Stimulated activated CD4-positive, alpha-beta T cell treated with anti-CD3 and anti-CD28 coated beads, Interleukin-12 subunit alpha, Interleukin-12 subunit beta, amount 100 ng/mL, for 48 hours (primary cell): ENCODE measurements around the gene EIF4E3.

Experiments used
- DNase-seq, 3 donors: peaks; one replicate each; pipeline ENCODE4 v3.0.0-alpha.2; 2020; ENCODE audit warnings: low read depth in 2 of 3, low spot score in 1 of 3

The EIF4E3 gene

DNA sequence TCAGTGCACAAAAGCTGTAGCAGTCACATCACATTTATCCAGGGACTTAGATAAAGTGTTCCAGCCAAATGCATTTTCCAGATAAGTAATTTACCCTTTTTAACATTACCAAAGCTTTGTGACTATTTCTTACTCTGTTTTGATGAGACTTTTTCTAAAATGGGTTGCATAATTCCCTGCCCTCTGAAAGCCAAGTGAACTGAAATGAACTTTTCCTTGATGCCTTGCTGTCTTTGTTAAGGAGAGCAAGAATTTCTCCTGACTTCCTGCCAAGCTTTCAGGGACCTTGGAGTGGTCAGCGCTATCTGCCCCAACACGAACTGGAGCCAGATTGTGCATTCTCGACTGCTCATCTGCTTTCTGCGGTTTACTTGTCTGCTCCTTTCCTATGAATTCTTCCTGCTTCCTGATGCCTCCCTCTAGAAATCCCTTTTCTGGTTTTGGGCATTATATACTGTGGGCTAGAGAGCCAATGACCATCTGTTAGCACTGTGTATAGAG lies 34.8 kb downstream of the EIF4E3 start:
- DNase-seq = no peak

DNA sequence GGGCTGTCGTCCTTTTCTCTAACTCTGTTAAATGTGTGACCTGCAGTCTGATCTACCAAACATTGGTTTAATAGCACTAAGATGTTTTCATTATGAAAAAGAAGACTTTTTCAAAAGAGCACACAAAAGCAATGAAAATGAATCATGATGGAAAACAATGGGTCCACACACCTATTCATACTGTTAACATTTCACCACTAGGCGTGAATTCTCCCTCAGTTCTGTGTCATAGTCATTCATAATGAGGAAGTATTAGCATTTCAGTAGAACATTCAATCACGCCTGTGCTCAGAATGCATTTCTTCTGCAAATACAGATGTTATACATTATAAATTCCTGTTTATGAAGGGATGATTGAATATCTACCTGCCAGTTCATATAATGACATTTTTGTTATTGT lies 35.9 kb downstream of the EIF4E3 start:
- no peak for DNase-seq

DNA sequence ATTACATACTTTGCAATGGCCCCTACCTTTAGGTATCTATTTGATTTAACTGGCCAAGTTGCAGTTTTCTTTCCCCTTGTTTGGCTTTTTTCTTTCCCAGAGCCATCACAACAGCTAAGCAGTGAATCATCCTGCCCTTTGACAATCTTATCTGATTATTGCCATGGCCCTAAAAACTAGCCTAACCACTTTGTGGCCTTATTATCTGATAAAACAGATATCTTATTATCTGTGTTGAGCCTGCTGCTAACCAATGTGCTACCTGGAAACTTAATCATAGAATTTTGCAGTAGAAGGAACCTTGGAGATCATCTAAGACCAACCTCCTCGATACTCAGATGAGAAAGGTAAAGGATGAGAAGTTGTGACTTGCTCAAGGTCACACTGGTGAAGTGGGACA lies 37.1 kb downstream of the EIF4E3 start:
- no peak for DNase-seq

DNA sequence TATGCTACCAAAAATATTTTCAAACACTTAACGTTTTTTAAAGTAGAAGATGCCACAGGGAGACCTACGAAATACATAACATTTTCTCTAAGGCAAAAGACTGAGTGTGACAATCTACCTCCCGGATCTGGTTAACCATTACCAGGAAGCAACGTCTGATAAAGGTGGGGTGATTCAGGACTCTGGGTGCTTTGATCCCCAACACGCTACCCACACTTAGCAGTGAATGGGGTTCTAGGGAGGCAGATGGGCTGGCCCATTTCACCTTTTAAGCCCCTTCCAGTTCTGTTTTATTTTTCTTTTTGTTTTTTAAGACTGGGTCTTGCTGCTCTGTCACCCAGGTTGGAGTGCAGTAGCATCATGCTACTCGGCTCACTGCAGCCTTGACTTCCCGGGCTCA lies 39.5 kb downstream of the EIF4E3 start:
- DNase-seq = no peak

DNA sequence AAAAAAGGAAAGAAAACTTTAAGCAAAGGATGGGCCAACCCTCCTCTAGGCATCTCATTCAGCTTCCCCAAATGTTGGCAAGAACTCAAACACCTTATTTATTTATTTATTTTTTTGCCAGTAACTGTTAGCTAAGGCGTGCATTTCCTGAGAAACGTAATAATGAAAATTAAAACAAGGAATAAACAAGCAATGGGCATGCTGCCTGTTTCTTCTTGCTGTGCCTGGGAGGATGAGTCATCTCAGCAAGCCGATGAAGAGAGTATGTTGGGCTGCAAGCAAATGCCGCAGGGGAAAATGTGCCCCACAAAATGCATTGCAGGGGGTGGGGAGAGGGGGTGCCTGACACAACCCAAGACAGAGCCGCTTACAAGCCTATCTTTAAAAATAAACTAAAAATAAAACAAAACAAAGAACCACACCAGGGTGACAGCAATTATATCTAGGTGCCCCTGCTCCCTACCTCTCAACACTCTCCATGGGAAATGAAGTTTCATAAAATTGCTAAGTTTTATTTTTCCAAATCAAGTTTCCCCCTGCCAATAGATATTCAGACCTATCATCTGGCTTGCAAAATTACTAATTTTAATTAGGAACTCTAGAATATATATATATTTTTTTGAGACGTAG lies 40.3 kb downstream of the EIF4E3 start:
- no peak for DNase-seq

DNA sequence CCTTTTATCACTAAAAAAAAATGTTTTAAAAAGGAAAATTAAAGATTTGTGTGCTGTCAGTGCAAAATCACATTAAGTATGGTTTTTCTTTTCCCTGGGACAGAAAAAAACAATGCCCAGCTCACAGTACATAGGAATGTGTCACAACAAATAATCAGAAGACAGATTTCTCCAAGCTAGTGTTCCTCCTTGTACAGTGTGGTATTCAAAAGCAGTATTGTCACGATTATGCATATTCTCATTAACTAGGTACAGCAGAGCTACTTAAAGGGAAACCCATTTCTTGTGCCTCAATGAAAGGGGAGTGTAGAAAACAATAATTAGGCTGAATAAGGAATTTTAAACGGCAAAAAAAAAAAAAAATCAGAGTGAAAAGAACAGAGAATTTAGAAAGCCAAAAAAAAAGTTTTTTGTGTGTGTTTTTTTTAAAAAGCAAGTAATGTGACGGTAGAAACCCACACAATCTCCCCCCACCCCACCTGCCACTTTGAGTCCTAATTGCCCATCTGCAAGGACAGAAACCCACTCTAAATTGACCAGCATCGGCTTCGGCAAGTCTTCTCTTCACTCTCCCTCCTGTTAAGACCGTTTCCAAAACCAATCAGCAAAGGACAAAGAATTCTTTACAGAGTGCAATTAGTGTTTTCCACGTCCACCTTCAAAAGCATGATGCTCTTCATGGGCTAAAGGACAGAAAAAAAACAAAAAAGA lies 41.0 kb downstream of the EIF4E3 start:
- DNase-seq = no peak

DNA sequence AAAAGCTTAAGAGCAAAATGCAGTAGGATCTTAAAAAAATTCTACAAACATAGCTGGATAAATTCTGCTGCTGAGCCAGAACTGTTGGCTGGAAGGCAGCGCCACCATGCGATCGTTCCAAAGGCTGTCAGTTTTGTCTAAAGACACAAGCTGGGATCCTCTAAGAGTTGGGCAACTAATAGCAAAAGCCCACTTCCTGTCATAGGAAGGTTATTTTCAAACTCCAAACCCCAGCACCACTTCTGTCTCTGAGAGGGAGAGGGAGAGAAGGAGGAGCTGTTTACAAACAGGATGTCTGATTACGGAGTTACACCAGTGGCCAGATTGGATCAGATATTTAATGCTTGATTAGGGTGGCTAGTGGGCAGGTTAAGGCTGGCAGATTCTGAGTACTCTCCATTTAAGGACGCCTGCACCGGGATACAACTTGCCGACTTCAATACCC lies 44.0 kb downstream of the EIF4E3 start:
- DNase-seq = peak in 1 of 3 donors; percentile 16

DNA sequence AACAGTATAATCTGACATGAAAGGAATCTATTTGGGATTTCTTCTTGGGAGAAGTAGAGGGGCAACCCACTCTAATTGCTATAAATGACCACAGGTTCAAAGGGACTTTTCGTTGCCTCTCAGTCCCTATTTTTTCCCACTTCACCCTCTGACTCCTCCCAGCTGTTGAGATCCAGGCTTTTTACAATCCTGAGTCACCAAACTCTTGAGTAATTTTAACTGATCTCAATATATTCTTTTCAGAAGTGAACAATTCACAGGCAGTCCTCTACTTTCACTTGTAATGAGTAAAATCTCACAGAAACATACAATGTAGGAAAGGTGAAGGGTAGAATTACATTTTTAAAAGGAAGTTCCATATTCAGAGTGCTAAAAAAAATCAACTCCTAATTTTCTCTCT lies 44.6 kb downstream of the EIF4E3 start:
- no peak for DNase-seq

DNA sequence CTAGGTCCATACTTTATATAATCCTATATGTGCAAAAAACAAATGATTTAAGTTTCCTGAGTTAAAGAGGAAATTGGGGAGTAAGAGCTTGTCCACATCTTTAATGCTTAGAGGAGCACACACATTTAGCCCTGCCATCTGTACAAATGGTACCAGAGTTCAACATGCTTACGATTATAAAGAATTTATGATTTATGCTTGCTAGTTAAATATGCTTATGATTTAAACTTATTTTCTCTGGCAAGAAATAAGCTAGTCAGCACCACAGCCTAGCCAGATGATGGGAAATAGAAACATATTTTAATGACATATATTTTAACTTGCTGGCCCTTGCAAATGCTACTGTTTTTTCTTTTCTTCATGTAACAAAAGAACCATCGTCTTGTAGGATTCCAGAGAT lies 48.3 kb downstream of the EIF4E3 start:
- DNase-seq = no peak

DNA sequence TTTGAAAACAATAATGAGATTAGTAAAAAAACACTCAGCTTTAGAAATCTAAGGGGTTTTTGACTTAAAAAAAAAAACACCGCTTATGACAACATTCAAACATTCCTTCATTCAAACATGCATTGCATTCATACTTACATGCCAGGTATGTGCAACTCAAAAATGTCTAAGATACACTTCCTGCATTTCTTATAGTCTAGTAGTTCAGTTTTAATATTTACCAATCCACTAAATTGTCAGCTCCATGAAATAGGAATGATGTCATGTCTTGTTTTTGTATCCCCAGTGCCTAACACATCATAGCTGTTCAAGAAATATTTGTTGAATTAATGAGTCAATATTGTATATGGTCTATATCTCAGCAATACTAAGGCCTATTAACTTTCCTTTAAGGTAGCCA lies 51.7 kb downstream of the EIF4E3 start:
- DNase-seq = no peak

DNA sequence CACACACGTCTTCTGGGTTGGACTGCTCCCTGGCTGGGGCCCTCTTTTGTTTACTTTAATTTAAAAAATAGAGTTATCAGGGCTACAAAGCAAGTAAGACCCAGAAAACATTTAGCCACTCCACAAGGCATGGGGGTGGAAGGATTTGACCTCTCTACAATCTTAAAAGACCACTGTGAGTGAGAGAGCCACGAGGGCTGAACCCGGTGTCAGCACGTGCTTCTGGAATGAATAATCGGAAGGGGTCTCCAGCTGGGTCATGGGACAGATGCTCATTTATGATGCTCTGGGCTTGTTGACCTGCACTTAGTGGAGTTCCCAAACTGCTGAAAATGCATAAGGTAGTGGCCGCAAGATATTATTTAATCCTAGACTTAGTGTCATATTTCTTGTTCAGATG lies 52.4 kb downstream of the EIF4E3 start:
- no peak for DNase-seq

DNA sequence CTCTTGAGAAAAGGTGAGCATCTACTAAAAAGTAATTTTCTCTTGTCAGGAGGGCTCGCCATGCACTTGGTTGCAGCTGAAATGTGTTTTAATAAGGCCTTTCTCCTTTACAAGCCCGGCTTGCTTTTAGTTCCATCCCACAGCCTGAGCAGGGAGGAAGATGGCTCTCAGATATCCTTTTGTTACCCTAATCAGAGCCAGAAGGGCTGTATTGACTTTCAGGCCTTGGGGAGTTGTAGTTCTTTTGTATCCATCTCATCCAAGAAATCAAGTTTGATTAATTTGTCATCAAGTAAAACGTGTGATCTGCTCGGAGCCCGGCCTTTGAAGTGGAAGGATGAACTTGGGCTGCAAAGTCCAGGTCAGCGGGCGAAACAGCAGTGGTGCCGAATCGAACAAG lies 52.9 kb downstream of the EIF4E3 start:
- no peak for DNase-seq

DNA sequence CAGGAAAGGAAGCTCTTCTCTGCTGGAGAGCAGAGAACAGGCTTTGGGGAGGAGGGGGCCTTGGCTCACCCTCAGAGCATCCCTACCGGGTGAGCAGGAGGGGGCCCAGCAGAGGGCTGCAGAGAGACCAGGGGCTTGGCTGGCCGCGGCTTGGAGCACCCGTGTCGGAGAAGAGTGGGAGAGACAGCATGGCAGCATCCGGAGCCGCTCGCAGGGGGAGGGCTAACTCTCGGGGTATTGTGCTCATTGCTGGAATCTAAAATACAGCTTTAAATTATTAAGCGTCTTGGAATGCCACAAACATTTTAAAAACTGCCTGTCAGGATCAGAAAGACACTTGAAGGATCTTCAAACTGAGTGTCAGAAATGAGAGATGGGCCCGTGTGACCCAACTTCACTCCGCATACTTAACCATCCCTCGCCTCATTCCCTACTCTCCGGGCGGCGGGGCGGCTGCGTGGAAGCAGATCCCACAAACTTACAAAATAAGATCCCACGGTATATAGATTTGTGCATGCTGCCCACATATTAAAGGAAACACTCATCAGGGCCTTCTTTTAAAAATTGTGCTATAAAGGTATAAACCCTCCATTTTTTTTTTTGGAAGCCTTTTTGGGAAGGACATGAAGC lies 53.9 kb downstream of the EIF4E3 start:
- no peak for DNase-seq

DNA sequence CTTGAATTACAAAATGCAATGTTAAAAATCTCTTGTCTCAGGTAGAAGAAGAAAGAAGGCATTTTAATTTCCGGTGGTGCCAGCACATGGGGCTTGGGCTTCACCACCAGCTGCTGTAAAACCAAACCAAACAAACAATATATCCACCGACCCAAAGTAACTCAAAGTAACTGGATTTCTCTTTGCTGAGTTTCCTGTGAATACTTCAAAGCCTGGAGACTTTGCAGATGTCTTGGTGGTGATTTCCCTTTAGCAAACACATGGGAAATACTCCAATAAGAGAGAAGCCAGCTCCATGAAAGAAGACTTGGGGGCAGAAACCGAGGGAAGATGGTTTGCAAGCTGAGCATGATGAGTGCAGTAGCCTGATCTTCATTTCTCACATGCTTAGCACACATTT lies 62.6 kb downstream of the EIF4E3 start:
- no peak for DNase-seq

DNA sequence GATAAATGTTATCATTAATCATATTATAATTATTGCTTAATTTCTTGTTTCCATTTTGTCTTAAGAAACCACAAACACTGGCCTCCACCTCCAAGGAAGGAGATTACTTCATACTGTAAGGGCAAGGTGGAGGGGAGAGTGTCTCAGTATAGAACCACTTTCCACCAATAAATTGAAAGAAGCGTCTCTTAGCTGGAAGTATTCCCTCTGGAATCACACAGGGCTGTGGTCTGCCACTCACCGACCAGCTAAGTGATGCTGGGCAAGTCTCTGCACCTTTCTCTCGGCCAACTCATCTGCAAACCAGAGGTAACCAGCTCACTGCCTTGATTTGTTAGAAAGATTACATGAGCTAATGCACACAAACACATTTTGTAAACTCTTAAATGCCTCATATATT lies 63.1 kb downstream of the EIF4E3 start:
- no peak for DNase-seq

DNA sequence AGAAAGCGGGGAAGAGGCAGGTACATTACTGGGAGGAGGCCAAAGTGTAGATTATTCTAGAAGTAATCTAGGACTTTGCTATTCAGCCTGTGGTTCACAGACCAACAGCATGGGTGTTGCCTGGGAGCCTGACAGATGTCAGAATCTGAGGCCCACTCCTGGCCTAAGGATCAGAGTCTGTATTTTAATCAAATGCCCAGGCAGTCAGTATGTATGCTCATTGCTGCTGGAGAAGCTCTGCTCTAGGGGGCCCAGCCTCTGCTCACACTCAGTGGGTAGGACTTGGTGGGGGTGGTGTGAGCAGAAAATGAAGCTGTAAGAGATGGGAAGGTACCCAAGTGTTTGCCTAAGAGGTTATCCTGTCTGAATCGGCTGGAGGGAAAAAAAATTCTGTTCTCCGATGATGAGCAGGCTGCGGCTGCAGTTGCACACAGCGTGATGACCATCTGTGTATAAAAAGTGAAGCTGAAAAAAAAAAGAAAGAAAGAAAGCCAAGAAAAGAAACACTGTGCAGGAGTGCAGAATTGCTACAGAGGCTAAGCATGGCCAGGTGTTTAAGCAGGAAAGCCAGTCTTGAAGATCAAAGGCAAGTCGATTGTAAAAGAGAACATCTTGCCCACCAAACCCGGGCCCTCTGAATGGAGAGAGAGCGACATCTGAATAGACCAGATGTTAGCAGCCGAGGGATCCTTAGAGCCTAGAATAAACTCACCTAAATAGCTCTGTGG lies 65.2 kb downstream of the EIF4E3 start:
- DNase-seq = no peak

DNA sequence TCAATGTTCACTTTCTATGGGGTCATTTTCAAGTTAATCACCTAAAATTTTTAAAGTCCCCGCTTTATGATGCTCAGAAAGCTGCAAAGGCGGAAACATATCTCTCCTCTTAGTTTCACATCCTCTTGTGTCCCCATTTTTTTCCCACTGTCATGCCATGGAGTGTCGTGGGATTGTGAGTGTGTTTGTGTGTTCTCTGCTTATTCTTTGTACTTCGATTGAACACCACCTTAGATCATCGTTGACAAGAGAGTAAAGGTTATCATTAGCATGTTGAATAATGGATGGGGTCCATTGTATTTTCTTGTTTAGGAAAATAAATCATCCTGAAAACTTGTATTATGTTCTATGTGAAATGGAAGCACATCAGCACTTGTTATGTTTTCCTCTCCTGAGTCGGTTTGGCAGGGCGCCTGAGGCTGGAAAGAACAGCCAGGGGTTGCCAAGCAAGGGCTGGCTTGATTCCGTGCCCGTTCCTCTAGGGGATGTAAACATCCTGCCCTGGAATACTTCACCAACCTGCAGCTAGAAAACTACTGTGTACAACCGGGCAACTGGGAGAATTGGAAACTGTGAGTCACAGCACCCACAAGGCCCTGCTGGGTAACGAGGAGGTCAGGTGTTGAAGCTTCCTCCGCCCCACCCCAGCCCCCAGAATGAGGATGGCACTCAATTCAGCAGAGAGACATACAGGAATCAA lies 67.2 kb downstream of the EIF4E3 start:
- no peak for DNase-seq

DNA sequence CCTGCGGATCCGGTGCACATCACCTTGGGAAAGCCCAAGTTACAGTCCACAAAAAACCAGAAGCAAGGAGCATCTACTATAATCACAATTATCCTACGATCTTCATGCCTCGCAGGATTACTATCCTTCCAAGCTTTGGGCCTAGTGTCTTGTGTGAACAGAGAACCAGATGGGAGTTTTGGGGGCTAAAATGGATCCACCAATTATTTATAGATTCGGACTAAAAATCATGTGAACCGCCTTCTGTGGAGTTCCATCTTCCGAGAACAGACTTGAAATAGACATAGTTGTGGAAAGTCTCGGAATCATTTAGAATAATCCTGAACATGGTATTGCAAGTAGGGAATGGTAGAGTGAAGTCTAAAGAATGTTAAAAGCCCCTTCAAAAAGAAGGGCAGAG lies 70.1 kb downstream of the EIF4E3 start:
- no peak for DNase-seq

DNA sequence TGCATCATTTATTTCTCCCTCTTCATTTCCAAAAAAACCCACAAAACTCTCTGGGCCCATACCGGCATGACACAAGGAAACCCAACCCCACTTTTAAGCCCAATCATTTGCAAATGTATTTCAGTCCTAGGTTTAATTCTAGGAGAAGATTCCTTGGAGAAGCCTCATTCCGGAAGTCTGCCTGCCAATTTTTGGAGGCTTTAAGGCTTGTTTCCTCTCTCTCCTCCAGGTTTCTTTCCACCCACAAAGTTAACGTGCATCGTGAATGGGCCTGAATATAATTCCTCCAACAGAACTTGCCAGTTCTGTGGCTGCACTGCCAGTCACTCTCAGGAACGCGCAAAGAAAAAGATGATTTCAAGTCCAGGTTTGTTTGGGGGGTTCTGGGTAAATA lies 71.8 kb downstream of the EIF4E3 start:
- no peak for DNase-seq

DNA sequence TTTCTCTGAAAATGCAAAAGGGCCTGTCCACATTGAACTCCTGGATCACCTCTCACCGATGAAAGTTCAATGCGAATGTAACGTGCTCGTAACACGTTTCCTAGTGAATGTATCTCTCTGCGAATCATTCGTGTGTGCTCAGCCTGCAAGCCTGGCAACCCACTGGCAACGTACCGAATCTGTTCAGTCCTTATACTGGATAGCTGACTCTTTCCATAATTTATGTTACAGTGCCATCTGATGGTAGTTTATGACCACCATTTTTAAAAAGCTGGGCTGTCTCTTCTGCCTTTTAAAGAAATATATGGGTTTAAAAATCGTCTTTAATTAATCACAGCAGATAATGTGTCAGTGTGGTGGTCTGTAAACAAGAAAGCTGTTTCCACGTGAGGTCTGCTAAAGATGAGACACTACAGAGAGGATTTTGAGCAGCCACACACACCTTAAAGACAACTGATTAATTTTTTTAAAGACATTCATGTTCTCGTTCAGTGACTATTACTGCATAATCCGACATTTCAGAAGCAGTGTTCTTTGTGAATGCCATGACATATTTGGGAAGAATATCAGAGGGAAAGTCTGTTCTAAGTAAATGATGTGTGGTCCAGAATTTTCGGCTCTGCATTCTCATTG lies 72.3 kb downstream of the EIF4E3 start:
- peak in 1 of 3 donors; percentile 7 for DNase-seq

DNA sequence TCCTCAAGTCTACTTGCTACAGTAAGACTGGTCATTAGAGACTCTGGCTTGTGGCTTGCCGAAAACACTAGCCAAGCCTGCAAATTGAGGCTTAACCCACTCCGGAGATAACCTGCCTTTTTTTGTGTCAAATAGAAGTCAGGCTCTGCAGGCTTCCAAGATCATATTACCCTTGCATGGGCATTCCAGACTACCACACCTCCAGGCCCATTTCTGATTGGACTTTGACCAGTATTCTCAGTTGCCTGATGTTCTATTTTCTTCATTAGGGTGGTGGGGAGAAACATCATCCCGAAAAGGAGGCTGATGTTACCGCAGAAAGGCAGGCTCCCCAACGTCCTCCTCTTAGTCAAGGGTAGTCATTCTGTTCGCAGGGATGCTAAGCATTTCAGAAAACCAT lies 73.6 kb downstream of the EIF4E3 start:
- DNase-seq = no peak
